Progenitor cell of endocrine pancreas (in vitro differentiated cells): ENCODE measurements around the gene RASGRP1. TPM values are rescaled to one million over a fixed set of nuclear protein-coding genes. Genes with fewer than 3 reads are reported as not detected.

Experiments
- DNase-seq: peaks from one replicate; pipeline ENCODE4 v3.0.0; 2021; ENCODE audit warnings: low spot score; ENCODE audit not compliant: unreplicated experiment
- H3K27ac Mint-ChIP-seq: 2 replicates; pipeline ENCODE4 v1.8.0; 2021; ENCODE audit warnings: mild to moderate bottlenecking, moderate library complexity, mixed read lengths
- H3K27me3 Mint-ChIP-seq: 2 replicates; pipeline ENCODE4 v1.8.0; 2021; ENCODE audit warnings: mixed read lengths
- H3K36me3 Mint-ChIP-seq: 2 replicates; pipeline ENCODE4 v1.8.0; 2022; ENCODE audit warnings: mixed read lengths; ENCODE audit not compliant: insufficient read depth
- H3K4me1 Mint-ChIP-seq: 2 replicates; pipeline ENCODE4 v1.8.0; 2021; ENCODE audit warnings: low read depth, mixed read lengths
- H3K4me3 Mint-ChIP-seq: 2 replicates; pipeline ENCODE4 v1.8.0; 2021; ENCODE audit warnings: low read depth, mild to moderate bottlenecking, moderate library complexity, mixed read lengths
- H3K9me3 Mint-ChIP-seq: 2 replicates; pipeline ENCODE4 v1.8.0; 2021; ENCODE audit warnings: low read depth, mixed read lengths
- CTCF ChIP-seq: fragments of 200-600 bp; sonication (generic); IDR thresholded peaks from one replicate; pipeline ENCODE4 v1.5.0; 2021; ENCODE audit warnings: antibody characterized with exemption, mild to moderate bottlenecking; ENCODE audit not compliant: unreplicated experiment
- total RNA-seq: library from RNA; stranded (reverse); gene quantifications from 2 replicates; pipeline ENCODE4 v1.2.1, GENCODE V29; 2021

Gene RASGRP1
- total RNA-seq, 1 donor from 2014 or later: 1.5 TPM

- no peaks in the 10 kb centered on the region for H3K36me3 Mint-ChIP-seq
- H3K27me3 Mint-ChIP-seq: peaks cover 41% of the 10 kb centered on the region
- H3K9me3 Mint-ChIP-seq: no peaks in the 10 kb centered on the region
- TF ChIP-seq CTCF: no peak
- no peak overlapping the region for H3K4me3 Mint-ChIP-seq
- H3K27ac Mint-ChIP-seq: no peak overlapping the region
- H3K4me1 Mint-ChIP-seq: no peaks in the 10 kb centered on the region
- DNase-seq: no peak
Measured at GRCh38 chr15:38609097-38609738, 44.6 kb upstream of the RASGRP1 start.

DNA sequence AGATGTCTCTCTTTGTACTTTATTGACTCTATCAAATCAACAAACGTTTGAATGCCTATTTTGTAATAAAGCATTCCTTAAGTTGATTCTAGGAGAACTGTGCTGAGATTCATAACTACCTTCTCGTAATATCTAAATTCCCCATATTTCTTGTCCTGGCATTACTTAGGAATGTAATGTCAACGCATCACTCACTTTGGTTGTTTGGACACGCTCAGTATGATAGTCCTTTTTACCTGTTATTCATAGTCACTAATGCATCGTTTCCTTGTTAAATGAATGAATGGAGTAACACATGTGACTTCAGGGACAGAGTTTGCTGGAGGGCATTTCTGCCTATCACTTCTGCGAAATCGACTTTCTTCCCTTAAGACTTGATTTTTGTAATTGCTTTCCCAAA lies 44.1 kb upstream of the RASGRP1 start:
- DNase-seq: no peak
- no peak overlapping the region for H3K4me3 Mint-ChIP-seq
- no peaks in the 10 kb centered on the region for H3K4me1 Mint-ChIP-seq
- H3K9me3 Mint-ChIP-seq: no peaks in the 10 kb centered on the region
- no peak overlapping the region for H3K27ac Mint-ChIP-seq
- H3K36me3 Mint-ChIP-seq: no peaks in the 10 kb centered on the region
- H3K27me3 Mint-ChIP-seq: peaks cover 44% of the 10 kb centered on the region
- no peak for TF ChIP-seq CTCF

GRCh38 chr15:38605744-38606143 lies 41.1 kb upstream of the RASGRP1 start:
- H3K9me3 Mint-ChIP-seq: no peaks in the 10 kb centered on the region
- H3K4me3 Mint-ChIP-seq: no peak overlapping the region
- H3K27me3 Mint-ChIP-seq: peaks cover 45% of the 10 kb centered on the region
- DNase-seq: no peak
- H3K27ac Mint-ChIP-seq: no peak overlapping the region
- no peak for TF ChIP-seq CTCF
- no peaks in the 10 kb centered on the region for H3K36me3 Mint-ChIP-seq
- no peaks in the 10 kb centered on the region for H3K4me1 Mint-ChIP-seq

DNA sequence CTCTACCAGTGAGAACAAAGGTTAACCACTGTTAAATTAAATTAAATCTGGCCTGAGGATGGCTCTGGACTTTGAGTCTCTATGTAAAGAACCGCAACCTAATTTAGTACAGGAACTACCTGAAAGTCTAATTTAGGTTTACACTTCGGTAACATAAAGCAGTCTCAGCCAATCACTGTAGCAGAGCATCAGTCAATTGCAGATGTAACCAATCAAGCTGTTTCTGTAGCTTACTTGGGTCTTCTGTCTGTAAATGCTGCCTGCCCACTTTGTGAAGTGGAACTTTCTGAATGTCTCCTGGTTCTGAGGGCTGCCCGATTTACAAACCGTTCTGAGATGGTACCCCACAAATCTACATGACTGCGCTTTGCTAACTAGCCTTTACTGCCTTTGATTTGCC lies 39.1 kb upstream of the RASGRP1 start:
- Mint-ChIP-seq H3K9me3 (no peaks in the 10 kb centered on the region), H3K27me3 (peaks cover 50% of the 10 kb centered on the region), H3K4me3 (no peak overlapping the region), H3K36me3 (no peaks in the 10 kb centered on the region), H3K4me1 (no peaks in the 10 kb centered on the region), H3K27ac (no peak overlapping the region)
- DNase-seq: no peak
- TF ChIP-seq CTCF: no peak

- H3K27ac Mint-ChIP-seq: no peak overlapping the region
- H3K4me3 Mint-ChIP-seq: no peak overlapping the region
- no peaks in the 10 kb centered on the region for H3K36me3 Mint-ChIP-seq
- H3K4me1 Mint-ChIP-seq: no peaks in the 10 kb centered on the region
- TF ChIP-seq CTCF: no peak
- DNase-seq: no peak
- H3K27me3 Mint-ChIP-seq: peaks cover 50% of the 10 kb centered on the region
- H3K9me3 Mint-ChIP-seq: no peaks in the 10 kb centered on the region
Measured at GRCh38 chr15:38602910-38603670, 38.5 kb upstream of the RASGRP1 start.
